ENCODE results near the gene STMN3. TPM values are rescaled to one million over a fixed set of nuclear protein-coding genes. Genes with fewer than 3 reads are reported as not detected.

The STMN3 gene
- polyA plus RNA-seq, 3 donors: 22.0 to 26.7 (median 23.8) TPM

GRCh38 chr20:63591786-63592355 lies 61.4 kb downstream of the STMN3 start:
- DNase-seq (ENCODE audit: low read depth in 3 of 3, low spot score in 2 of 3): no peak

- DNase-seq (ENCODE audit: low read depth in 3 of 3, low spot score in 2 of 3): no peak
These were observed 62.1 kb downstream of the STMN3 start for GRCh38 chr20:63591147-63591533.

GRCh38 chr20:63590218-63591146 lies 62.7 kb downstream of the STMN3 start:
- DNase-seq (ENCODE audit: low read depth in 3 of 3, low spot score in 2 of 3): no peak

Other genes with a start within 250 kb of the STMN3 start
- gene KCNQ2, start 180.8 kb downstream of the STMN3 start, polyA plus RNA-seq (ENCODE audit: insufficient read length in 3 of 3): 1 to 10 TPM; 3.9 to 6.1 (median 4.9) TPM
- gene EEF1A2, start 154.3 kb downstream of the STMN3 start, polyA plus RNA-seq (ENCODE audit: insufficient read length in 3 of 3): 1 to 10 TPM in 2 of 3 donors, under 1 TPM in 1; 0.79 to 1.6 (median 1.1) TPM
- gene PPDPF, start 132.7 kb downstream of the STMN3 start, polyA plus RNA-seq (ENCODE audit: insufficient read length in 3 of 3): 100 to 1,000 TPM; 108 to 192 (median 149) TPM
- under 1 TPM; 0.22 to 0.61 (median 0.49) TPM for gene PTK6, start 116.0 kb downstream of the STMN3 start, polyA plus RNA-seq (ENCODE audit: insufficient read length in 3 of 3)
- under 1 TPM; 0.08 to 0.21 (median 0.08) TPM for gene SRMS, start 105.7 kb downstream of the STMN3 start, polyA plus RNA-seq (ENCODE audit: insufficient read length in 3 of 3)
- gene FNDC11, start 99.3 kb downstream of the STMN3 start, polyA plus RNA-seq (ENCODE audit: insufficient read length in 3 of 3): under 1 TPM; 0.69 to 0.98 (median 0.76) TPM
- 10 to 100 TPM in 2 of 3 donors, 1 to 10 TPM in 1; 8.8 to 11.3 (median 10.4) TPM for gene HELZ2, start 79.2 kb downstream of the STMN3 start, polyA plus RNA-seq (ENCODE audit: insufficient read length in 3 of 3)
- 1 to 10 TPM; 7.5 to 9.8 (median 8.9) TPM for gene GMEB2, start 26.3 kb downstream of the STMN3 start, polyA plus RNA-seq (ENCODE audit: insufficient read length in 3 of 3)
- 10 to 100 TPM; 12.8 to 15.9 (median 13.8) TPM for gene RTEL1, start 4.9 kb upstream of the STMN3 start, polyA plus RNA-seq (ENCODE audit: insufficient read length in 3 of 3)
- gene TNFRSF6B, start 43.2 kb upstream of the STMN3 start, polyA plus RNA-seq (ENCODE audit: insufficient read length in 3 of 3): 1 to 10 TPM; 1.3 to 1.7 (median 1.4) TPM
- gene ARFRP1, start 54.6 kb upstream of the STMN3 start, polyA plus RNA-seq (ENCODE audit: insufficient read length in 3 of 3): 10 to 100 TPM; 29.9 to 31.9 (median 30.8) TPM
- gene ZGPAT, start 54.6 kb upstream of the STMN3 start, polyA plus RNA-seq (ENCODE audit: insufficient read length in 3 of 3): 10 to 100 TPM; 14.9 to 15.7 (median 15.0) TPM
- gene LIME1, start 83.2 kb upstream of the STMN3 start, polyA plus RNA-seq (ENCODE audit: insufficient read length in 3 of 3): 1 to 10 TPM; 2.8 to 5.2 (median 3.8) TPM
- gene SLC2A4RG, start 86.4 kb upstream of the STMN3 start, polyA plus RNA-seq (ENCODE audit: insufficient read length in 3 of 3): 10 to 100 TPM; 57.9 to 66.1 (median 60.9) TPM
- 10 to 100 TPM; 13.6 to 16.0 (median 14.5) TPM for gene ZBTB46, start 177.8 kb upstream of the STMN3 start, polyA plus RNA-seq (ENCODE audit: insufficient read length in 3 of 3)
- gene ABHD16B, start 208.1 kb upstream of the STMN3 start, polyA plus RNA-seq (ENCODE audit: insufficient read length in 3 of 3): not detected
- gene TPD52L2, start 211.8 kb upstream of the STMN3 start, polyA plus RNA-seq (ENCODE audit: insufficient read length in 3 of 3): 10 to 100 TPM; 80.6 to 82.1 (median 81.3) TPM
- gene DNAJC5, start 241.7 kb upstream of the STMN3 start, polyA plus RNA-seq (ENCODE audit: insufficient read length in 3 of 3): 10 to 100 TPM; 25.7 to 29.0 (median 28.7) TPM

Data from right renal cortex interstitium (tissue), 3 donors.